NOMO-1 treated with DMSO at 0.1 percent for 48 hours (cell line): ENCODE measurements around the gene TMEM59.
A peak's percentile ranks its signal among the peaks of the same experiment; 100 is the strongest.
"Not testable (repeated sequence)": the region's sequence is repeated elsewhere in the genome, so short reads cannot be mapped to it uniquely, and the experiment has no call there.

Experiments
- DNase-seq: peaks from one replicate; lab custom pipeline; 2025; ENCODE audit not compliant: unreplicated experiment; lab: John Stamatoyannopoulos, UW

The TMEM59 gene

DNA sequence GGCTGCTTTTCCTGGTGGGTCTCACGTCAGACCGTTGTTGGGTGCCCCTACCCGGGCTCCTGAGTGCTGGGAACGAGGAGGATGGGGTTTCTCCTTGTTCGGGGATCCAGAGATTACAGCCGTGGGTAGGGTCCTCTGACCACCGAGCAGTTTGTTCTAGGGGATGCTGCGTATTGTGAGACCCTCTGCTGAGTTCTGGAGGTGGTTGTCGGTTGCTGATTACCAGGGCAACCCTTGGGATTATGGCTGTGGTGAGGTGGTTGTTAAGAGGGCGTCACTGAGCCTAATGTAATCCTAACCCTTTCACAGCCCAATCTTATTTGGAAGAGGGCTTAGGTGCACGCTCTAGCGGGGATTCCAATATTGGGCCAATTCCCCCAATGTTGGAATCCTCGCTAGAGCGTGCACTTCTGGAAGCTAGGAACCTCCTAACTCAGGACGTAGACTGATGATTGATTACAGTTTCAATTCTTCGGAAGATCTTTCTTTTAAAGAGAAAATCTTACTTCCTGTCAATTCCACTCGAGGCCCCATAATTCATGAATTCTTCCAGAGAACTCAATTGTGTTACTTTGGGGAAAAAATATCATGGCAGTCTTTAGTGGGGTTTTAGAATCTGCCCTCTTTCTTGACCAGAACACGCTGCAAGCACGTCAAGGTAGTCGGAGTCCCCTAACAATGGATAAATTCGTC is 887 bp upstream of the TMEM59 start:
- DNase-seq: no peak

DNA sequence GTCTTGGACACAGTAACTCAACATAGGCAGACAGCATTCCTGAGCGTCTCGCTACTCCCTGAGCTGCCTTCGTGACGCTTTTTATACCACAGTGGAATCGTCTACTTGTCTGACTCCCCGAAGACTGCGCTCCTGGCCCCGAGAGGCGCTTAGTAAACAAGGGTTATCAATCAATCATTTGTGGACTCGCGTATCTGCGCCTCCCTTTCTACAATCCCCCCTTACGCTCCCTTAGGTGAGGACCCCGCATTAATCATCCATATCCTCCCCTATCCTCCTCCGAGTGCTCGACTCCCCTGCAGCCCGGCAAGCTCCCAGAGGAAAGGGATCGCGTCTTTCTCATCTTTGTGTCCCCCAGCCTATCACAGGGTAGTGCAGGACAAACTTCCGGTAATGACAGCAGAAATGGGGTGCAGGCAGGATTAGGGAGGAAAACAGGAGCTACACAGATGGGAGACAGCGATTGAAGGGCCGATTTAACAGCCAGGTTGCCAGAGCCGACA is 522 bp downstream of the TMEM59 start:
- peak; percentile 6 for DNase-seq

- no peak for DNase-seq
These were observed 1.0 kb downstream of the TMEM59 start for GRCh38 chr1:54051933-54052430.

DNA sequence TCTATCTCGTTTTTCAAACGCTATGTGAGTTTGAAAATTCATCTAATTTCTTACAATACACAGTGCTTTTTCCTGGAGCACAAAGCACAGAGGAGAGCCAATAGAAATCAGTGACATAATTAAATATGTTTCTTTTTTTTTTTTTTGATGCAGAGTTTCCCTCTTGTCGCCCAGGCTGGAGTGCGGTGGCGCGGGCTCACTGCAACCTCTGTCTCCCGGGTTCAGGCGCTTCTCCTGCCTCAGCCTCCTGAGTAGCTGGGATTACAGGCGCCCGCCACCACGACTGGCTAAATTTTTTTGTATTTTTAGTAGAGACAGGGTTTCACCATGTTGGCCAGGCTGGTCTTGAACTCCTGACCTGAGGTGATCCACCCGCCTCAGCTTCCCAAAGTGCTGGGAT is 2.6 kb downstream of the TMEM59 start:
- DNase-seq: not testable (repeated sequence)

DNA sequence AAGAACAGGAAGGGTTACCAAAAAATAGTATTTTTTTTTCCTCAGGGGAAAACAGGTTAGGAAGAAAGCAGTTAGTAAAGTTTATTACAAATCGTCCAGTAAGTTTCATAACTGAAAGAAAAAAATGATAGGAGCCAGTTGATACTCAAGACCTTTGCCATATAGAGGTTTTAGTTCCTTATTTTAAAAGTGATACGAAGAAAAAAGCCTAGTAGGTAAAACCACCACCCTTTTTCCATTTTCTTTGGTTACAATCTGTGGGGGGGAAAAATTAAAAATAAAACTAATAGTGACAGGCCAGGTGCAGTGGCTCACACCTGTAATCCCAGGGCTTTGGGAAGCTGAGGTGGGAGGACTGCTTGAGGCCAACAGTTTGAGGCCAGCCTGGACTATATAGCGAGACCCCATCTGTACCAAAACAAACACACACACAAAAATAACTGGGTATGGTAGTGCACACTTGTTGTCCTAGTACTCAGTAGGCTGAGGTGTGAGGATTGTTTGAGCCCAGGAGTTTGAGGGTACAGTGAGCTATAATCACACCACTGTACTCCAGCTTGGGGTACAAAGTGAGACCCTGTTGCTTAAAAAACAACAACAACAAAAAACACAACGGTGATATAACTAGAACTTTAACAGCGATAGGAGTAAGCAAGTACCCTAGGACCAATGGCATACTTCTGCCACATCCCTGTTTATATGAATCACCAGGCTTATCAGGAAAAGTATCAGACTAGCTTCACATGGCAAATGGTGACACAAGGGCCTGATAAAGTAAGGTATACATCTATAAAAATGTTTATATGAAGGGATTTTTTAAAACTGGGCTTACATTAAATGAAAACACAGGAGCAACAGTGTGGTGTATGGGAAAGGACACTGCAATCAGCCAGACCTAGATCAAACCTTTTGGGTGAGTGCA is 5.4 kb downstream of the TMEM59 start:
- DNase-seq: peak; percentile 19

DNA sequence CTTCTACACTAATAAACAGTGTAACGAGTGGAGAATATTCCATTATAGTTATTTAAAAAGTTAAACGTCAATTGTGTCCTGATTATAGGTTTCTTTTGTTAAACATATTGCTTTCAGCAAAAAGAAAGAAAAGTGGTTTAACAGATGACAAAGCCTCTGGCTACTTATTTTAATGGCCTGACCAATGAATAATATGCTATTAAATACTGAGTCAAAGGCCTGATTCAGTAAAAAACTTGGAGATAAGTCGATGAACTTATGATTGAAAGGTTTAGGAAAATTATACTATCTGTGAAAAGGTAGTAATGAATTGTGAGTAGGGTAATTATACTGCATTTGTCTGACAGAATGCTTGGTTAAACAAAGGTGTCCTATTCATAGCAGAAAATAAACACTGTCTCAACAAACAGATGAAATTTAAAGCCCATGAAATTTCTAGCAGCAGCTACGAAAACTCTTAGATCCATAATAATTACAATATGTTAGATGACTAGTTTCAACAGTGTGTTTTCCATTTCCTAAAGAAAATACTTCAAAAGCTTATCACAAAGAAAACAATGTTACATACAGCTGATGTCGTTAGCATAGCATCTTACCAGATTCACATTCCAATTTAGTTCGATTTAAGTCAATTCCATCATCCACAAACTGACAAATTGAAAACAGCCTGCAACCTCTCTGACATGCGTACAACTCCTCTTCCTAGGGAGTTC is 6.2 kb downstream of the TMEM59 start:
- DNase-seq: no peak

DNA sequence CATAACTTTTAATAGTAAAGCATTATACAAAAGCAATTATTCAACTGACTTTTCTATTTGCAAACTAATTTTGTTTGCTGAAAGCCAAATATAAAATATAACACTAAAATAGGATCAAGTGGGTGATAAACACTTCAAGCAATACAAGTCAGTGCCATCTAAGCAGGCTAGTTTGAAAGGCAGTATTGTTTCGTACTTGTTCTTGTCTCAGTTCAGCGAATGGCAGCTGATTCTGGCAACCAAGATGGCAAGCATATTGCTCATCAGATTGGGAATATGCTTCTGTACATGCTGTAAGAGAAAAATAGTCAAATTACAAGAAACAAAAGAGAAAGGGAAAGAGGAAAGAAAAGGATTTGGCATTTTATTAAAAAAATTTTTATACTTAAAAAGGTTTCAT is 7.5 kb downstream of the TMEM59 start:
- DNase-seq: no peak

- DNase-seq: no peak
These were observed 11.2 kb downstream of the TMEM59 start for GRCh38 chr1:54041806-54042205.

- DNase-seq: no peak
These were observed 15.5 kb downstream of the TMEM59 start for GRCh38 chr1:54037476-54037875.

DNA sequence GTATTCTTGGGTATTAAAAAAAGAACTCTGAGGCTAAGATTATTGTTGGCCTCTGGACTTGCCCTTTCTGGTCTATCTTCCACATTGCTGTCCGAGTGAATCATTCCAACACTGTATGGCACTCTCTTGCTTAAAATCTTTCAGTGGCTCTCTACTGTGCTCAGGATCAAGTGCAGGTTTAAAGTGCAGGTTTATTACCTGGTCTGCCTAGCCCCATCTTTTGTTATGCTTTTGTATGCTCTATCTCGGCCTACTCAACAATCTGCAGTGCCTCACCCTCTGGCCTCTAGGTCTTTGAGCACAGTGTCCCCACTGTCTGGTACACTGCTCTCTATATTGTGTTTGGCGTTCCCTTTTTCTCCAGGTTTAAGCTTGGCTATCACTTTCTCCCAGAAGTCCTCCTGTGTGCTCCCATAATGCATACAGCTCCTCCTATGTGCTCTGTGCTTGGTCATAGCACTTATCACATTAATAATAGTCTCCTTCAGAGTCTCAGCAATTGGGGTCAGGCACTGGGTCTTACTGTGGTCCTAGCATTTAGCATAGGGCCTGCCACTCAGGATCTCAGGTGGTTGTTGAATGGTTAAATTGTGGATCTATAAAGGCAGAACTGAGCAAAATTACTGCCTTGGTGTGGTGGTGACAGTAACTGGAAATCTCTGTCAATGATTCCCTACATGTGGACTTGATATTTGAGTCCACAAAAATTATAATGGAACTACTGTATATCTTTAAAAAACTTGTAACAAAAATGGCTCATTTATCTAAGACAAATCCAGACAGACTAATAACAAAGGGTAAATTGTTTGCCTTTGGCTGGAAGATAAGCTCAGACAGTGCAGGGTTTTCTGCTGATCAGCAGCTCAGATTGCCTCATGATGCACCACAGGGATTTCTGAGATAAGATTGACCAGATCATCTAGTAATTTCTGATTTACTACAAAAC is 24.4 kb downstream of the TMEM59 start:
- no peak for DNase-seq

GRCh38 chr1:54027848-54028247 is 25.2 kb downstream of the TMEM59 start:
- no peak for DNase-seq

GRCh38 chr1:54024811-54025210 is 28.2 kb downstream of the TMEM59 start:
- not testable (repeated sequence) for DNase-seq

GRCh38 chr1:54024358-54024757 is 28.6 kb downstream of the TMEM59 start:
- DNase-seq: no peak

- not testable (repeated sequence) for DNase-seq
These were observed 33.3 kb downstream of the TMEM59 start for GRCh38 chr1:54019562-54020176.

- no peak for DNase-seq
These were observed 34.4 kb downstream of the TMEM59 start for GRCh38 chr1:54018635-54019034.

DNA sequence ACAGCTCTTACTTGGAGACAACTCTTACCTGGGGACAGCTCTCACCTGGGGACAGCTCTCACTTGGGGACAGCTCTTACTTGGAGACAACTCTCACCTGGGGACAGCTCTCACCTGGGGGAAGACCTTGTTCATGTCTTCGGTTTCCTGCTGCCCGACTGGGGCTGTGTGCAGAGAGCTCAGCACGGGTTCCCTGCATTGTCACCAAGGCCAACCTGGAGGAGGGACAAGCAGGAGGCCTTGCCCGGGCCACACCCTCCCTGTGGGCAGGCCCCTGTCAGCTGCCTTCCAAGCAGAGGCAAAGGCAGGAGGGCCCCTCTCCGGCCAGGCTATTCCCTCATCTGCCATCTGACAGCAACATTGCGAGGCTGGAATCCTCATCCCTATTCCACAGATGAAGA is 35.0 kb downstream of the TMEM59 start, which contains the start of gene LDLRAD1:
Gene LDLRAD1, minus strand, starts transcription at position 208 of the 400 bp plus-strand sequence. Its CDS starts 74 bp downstream, at position 134.
- DNase-seq: no peak

DNA sequence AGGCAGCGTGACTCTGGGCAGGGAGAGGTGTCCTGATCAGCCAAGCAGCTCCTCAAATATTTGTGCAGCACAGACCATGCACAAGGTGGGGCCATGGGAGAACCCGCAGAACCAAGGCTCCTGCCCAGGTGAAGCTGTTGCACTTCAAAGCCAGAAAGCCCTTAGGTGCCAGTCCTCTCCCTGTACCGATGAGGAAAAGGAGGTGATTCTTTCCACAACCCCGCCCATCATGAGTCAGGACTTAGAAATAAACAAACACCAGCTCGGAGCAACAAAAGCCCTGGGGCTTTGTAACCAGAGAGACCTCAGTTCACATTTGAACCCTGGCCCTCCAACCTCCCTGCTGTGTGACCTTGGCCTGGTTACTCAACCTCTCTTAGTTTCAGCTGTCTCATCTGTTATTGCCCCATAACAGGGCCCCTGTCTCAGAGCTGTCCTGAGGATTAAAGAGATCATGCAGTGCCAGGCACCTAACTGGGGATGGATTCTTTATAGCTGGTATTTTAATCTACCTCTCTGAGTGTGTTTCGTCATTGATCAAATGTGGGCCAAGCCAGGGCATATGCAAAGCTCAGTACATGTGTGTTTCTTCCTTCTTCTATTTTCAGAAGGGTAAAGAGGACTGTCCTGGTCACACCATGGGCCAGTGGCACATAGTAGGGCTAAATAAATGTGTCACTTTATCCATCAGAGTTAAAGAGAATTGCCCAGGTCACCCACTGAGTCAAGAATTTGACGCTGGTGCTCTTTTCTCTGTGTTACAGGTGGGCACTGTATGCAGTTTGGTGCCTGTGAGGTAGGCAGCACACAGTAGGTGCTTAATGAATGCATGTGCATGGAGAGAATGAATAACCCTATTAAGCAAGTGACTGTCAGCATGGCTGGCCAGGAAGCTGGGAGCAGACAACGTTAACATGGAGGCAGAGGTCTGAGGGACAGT is 36.4 kb downstream of the TMEM59 start:
- no peak for DNase-seq

- DNase-seq: no peak
These were observed 38.9 kb downstream of the TMEM59 start for GRCh38 chr1:54014009-54014629.
